GM12878 (cell line): Measurements from ENCODE around the gene PIP4K2A. TPM values are rescaled to one million over a fixed set of nuclear protein-coding genes. Genes with fewer than 3 reads are reported as not detected.

Source experiments
- ATAC-seq: fragments of 200-7000 bp; cut with Tn5 transposase; 3 replicates; pipeline ENCODE4 v1.9.1; 2020; ENCODE audit warnings: mild to moderate bottlenecking, moderate library complexity
- BruUV-seq: library from RNA; stranded (reverse); fragments of 400-500 nt; replicated peaks from 2 replicates; lab custom pipeline; 2021; lab: Mats Ljungman, UMichigan
- CTCF ChIA-PET: fragments of 300-600 bp; sonication (Branson Sonifier 250); formaldehyde crosslinking; extraction: SDS; loops from one replicate; lab custom pipeline; 2021; ENCODE audit warnings: inconsistent platforms; lab: Yijun Ruan, JAX
- POLR2A ChIA-PET: fragments of 350-600 bp; formaldehyde crosslinking; extraction: SDS; loops from one replicate; lab custom pipeline; 2021; ENCODE audit warnings: inconsistent platforms; lab: Charles Lee
- RAD21 ChIA-PET: fragments of 300-600 bp; sonication (Branson Sonifier 250); formaldehyde crosslinking; loops from one replicate; lab custom pipeline; 2023; ENCODE audit warnings: antibody characterized with exemption; ENCODE audit not compliant: unreplicated experiment; lab: Charles Lee
- SMC1A ChIA-PET: fragments of 300-600 bp; sonication (Branson Sonifier 250); formaldehyde crosslinking; loops from one replicate; lab custom pipeline; 2023; ENCODE audit not compliant: unreplicated experiment, uncharacterized antibody; lab: Charles Lee
- DNase-seq: peaks from one replicate; pipeline ENCODE4 v3.0.0-alpha.2; 2011; ENCODE audit warnings: low read depth, low spot score
- FAIRE-seq: peaks from 3 replicates; lab custom pipeline; 2011; peaks lifted over from hg19 to GRCh38; lab: Jason Lieb, UNC
- H2AFZ ChIP-seq: 2 replicates; pipeline ENCODE4 v1.6.0; 2011; ENCODE audit warnings: low read depth, low read length, control low read depth; ENCODE audit not compliant: control insufficient read depth
- H3K27ac ChIP-seq: 2 replicates; pipeline ENCODE4 v1.5.1; 2011; ENCODE audit warnings: control low read depth; ENCODE audit not compliant: control insufficient read depth, insufficient read depth
- H3K27me3 ChIP-seq, 2 experiments: replicated peaks in 1 of 2; 2 replicates each; pipeline versions ENCODE4 v1.6.0 to v1.6.1; 2011; ENCODE audit warnings: low read length in 1 of 2; ENCODE audit not compliant: control insufficient read depth in 2 of 2, insufficient read depth in 2 of 2
- H3K36me3 ChIP-seq, 2 experiments: 2 replicates each; pipeline ENCODE4 v1.5.1; 2011; ENCODE audit warnings: low read length in 1 of 2; ENCODE audit not compliant: control insufficient read depth in 2 of 2, insufficient read depth in 2 of 2
- H3K4me1 ChIP-seq: 2 replicates; pipeline ENCODE4 v1.6.1; 2011; ENCODE audit warnings: mild to moderate bottlenecking, low read length, moderate library complexity, mixed read lengths; ENCODE audit not compliant: control insufficient read depth, insufficient read depth
- H3K4me2 ChIP-seq: 2 replicates; pipeline ENCODE4 v1.6.0; 2011; ENCODE audit warnings: control low read depth; ENCODE audit not compliant: control insufficient read depth, insufficient read depth
- H3K4me3 ChIP-seq: fragments of 200-600 bp; sonication (generic); 2 replicates; pipeline ENCODE4 v1.5.1; 2016
- H3K79me2 ChIP-seq: 2 replicates; pipeline ENCODE4 v1.6.0; 2011; ENCODE audit warnings: low read length; ENCODE audit not compliant: control insufficient read depth, insufficient read depth
- H3K9ac ChIP-seq: 2 replicates; pipeline ENCODE4 v1.8.0; 2011; ENCODE audit warnings: low read length, control low read depth, mixed read lengths; ENCODE audit not compliant: control insufficient read depth, insufficient read depth
- H3K9me3 ChIP-seq: replicated peaks from 3 replicates; pipeline ENCODE4 v1.5.1; 2011; ENCODE audit warnings: mild to moderate bottlenecking, low read length; ENCODE audit not compliant: control insufficient read depth, insufficient read depth
- H4K20me1 ChIP-seq: 2 replicates; pipeline ENCODE4 v1.6.0; 2011; ENCODE audit not compliant: control insufficient read depth, insufficient read depth
- CBX3 ChIP-seq: fragments of 200-600 bp; sonication (generic); IDR thresholded peaks from 2 replicates; pipeline ENCODE4 v1.6.1; 2016; ENCODE audit warnings: low read depth, borderline replicate concordance
- CBX5 ChIP-seq: sonication (generic); IDR thresholded peaks from 2 replicates; pipeline ENCODE4 v1.6.1; 2016; ENCODE audit warnings: low read depth, moderate library complexity, mild to moderate bottlenecking, inconsistent platforms
- CHD2 ChIP-seq: IDR thresholded peaks from 2 replicates; pipeline ENCODE4 v1.6.1; 2011; ENCODE audit warnings: low read depth, low read length, improper control_type of control experiment, borderline replicate concordance
- NFYA ChIP-seq: IDR thresholded peaks from 2 replicates; pipeline ENCODE4 v1.6.1; 2011; ENCODE audit warnings: low read depth, mild to moderate bottlenecking, low read length, improper control_type of control experiment, borderline replicate concordance
- NRF1 ChIP-seq: conservative IDR thresholded peaks from 2 replicates; pipeline ENCODE4 v1.6.1; 2011; ENCODE audit warnings: mild to moderate bottlenecking, low read depth, low read length, improper control_type of control experiment
- PAX5 ChIP-seq: IDR thresholded peaks from 2 replicates; pipeline ENCODE4 v1.6.1; 2011; ENCODE audit warnings: low read depth, low read length, borderline replicate concordance
- POLR2AphosphoS5 ChIP-seq: IDR thresholded peaks from 2 replicates; pipeline ENCODE4 v1.6.1; 2011; ENCODE audit warnings: mild to moderate bottlenecking, low read length, inconsistent platforms
- PRDM15 ChIP-seq: fragments of 450-650 bp; formaldehyde crosslinking; IDR thresholded peaks from 2 replicates; pipeline ENCODE4 v1.4.0; 2020; ENCODE audit warnings: mild to moderate bottlenecking, moderate library complexity
- RUNX3 ChIP-seq: IDR thresholded peaks from 2 replicates; pipeline ENCODE4 v1.6.1; 2012; ENCODE audit warnings: low read length, inconsistent platforms
- SMC3 ChIP-seq: IDR thresholded peaks from 2 replicates; pipeline ENCODE4 v1.6.1; 2011; ENCODE audit warnings: low read length, improper control_type of control experiment, borderline replicate concordance
- SREBF1 ChIP-seq: IDR thresholded peaks from 2 replicates; pipeline ENCODE4 v1.6.1; 2012; ENCODE audit warnings: mild to moderate bottlenecking, low read length
- SREBF2 ChIP-seq: IDR thresholded peaks from 2 replicates; pipeline ENCODE4 v1.6.1; 2012; ENCODE audit warnings: mild to moderate bottlenecking, low read length
- WRNIP1 ChIP-seq: IDR thresholded peaks from 2 replicates; pipeline ENCODE4 v1.6.1; 2011; ENCODE audit warnings: low read depth, low read length, improper control_type of control experiment, borderline replicate concordance
- ZBTB11 ChIP-seq: fragments of 450-650 bp; formaldehyde crosslinking; IDR thresholded peaks from 2 replicates; pipeline ENCODE4 v1.5.0; 2022; ENCODE audit warnings: mild to moderate bottlenecking, missing genetic modification characterization
- ZBTB33 ChIP-seq: fragments of 450-650 bp; IDR thresholded peaks from 2 replicates; pipeline ENCODE4 v1.6.1; 2017; ENCODE audit warnings: mild to moderate bottlenecking
- WGBS: methylation state at CpG from one replicate; pipeline ENCODE4 v1.1.6; 2016; ENCODE audit warnings: low lambda C conversion rate; ENCODE audit not compliant: insufficient replicate concordance, insufficient coverage; ENCODE audit errors: missing lambda C conversion rate; 5-methylcytosine and 5-hydroxymethylcytosine counted together
- in situ Hi-C: fragments of 300-500 bp; cut with MboI; formaldehyde crosslinking; loops from 9 replicates; pipeline ENCODE4 v1.14.3; 2018; ENCODE audit warnings: mixed read lengths
- intact Hi-C: fragments of 100-400 bp; cut with micrococcal nuclease; formaldehyde crosslinking; loops from one replicate; pipeline ENCODE4 v1.14.2; 2022; ENCODE audit not compliant: unreplicated experiment
- polyA plus RNA-seq, 11 experiments: library from polyadenylated mRNA; depleted of rRNA in 4 of 11; unstranded in 6 of 11; stranded (reverse) in 5 of 11; fragments of >200 nt; fragmentation: Nextera tagmentation in 4 of 11; fragmentation: Illumina TruSeq in 1 of 11; extraction: Ambion mirVana in 4 of 11; extraction: Trizol in 1 of 11; gene quantifications; 1 replicate in 1 of 11; 2 replicates in 10 of 11; pipeline versions ENCODE4 v1.2.1 to v1.2.3, GENCODE V29; 2011 to 2016; ENCODE audit warnings: inconsistent platforms in 2 of 11, missing spikeins in 2 of 11, low read depth in 1 of 11
- total RNA-seq, 4 experiments: library from RNA; depleted of rRNA in 3 of 4; stranded (reverse); fragments of >200 nt in 3 of 4; fragmentation: Illumina TruSeq in 1 of 4; extraction: Trizol in 1 of 4; gene quantifications; 2 replicates each; pipeline versions ENCODE4 v1.2.1 to v1.2.3, GENCODE V29; 2013 to 2021

PIP4K2A gene
- total and polyA plus RNA-seq, 10 of the 15 experiments (the other 5 are each of a cell fraction or from before 2014, with no cell fraction given), result 54.3 to 139 (median 84.4) TPM

GRCh38 chr10:22613011-22613410 lies 101.4 kb downstream of the PIP4K2A start:
- Histone ChIP-seq H3K36me3 (peaks cover 4 to 18% of the 10 kb centered on the region in 2 experiments; a peak in 3 of 4 replicates), H3K27me3 (no peaks in the 10 kb centered on the region), H4K20me1 (no peaks in the 10 kb centered on the region; the same call in 1 of the 2 replicates), H3K4me2 (no peak overlapping the region), H3K27ac (no peak overlapping the region), H3K79me2 (peaks cover 96% of the 10 kb centered on the region), H3K4me3 (no peak overlapping the region), H3K9me3 (peaks cover 2% of the 10 kb centered on the region; the same call in 2 of the 3 replicates), H3K9ac (no peak overlapping the region), H2AFZ (no peak overlapping the region), H3K4me1 (peaks cover 67% of the 10 kb centered on the region)
- ATAC-seq (no peak), FAIRE-seq (no peak), DNase-seq (no peak)
- in situ Hi-C loops, result no loop called here
- 90% methylated on average over 6 of the region's 6 CpGs for WGBS
- ChIA-PET CTCF (no interaction called here), SMC1A (interaction anchor here (1.3 to 14.3 kb wide), 4 partner anchors 8 to 109 kb away, joined by 3 to 139 read pairs (median 36); no protein-coding TSS in a partner anchor), POLR2A (interaction anchor here (10.6 kb wide), 1 partner anchor 17 kb away, joined by 82 read pairs; no protein-coding TSS in a partner anchor), RAD21 (interaction anchor here (1.7 to 3.2 kb wide), 3 partner anchors 12 to 39 kb away, joined by 5 to 13 read pairs (median 10); no protein-coding TSS in a partner anchor)
- intact Hi-C loops, result no loop called here
- no TSS peak for BruUV-seq
- TF ChIP-seq NFYA (no peak), ZBTB33 (no peak), ZBTB11 (CRISPR knock-in tag) (no peak), SREBF2 (no peak), POLR2AphosphoS5 (no peak), CBX3 (no peak), SMC3 (no peak), CBX5 (no peak), PRDM15 (no peak), CHD2 (no peak), SREBF1 (no peak), WRNIP1 (no peak), PAX5 (no peak), RUNX3 (no peak), NRF1 (no peak)
